HepG2 (cell line): ENCODE measurements around the gene MAP3K9. TPM values are rescaled to one million over a fixed set of nuclear protein-coding genes. Genes with fewer than 3 reads are reported as not detected.
A peak's percentile ranks its signal among the peaks of the same experiment; 100 is the strongest.

Source experiments
- CREM ChIP-seq, 2 experiments: sonication (generic) in 1 of 2; formaldehyde crosslinking in 1 of 2; IDR thresholded peaks; 2 replicates each; pipeline versions ENCODE4 v1.4.0 to v1.6.1; 2016 to 2020; ENCODE audit warnings: antibody characterized with exemption in 1 of 2, mild to moderate bottlenecking in 1 of 2, missing genetic modification reagents in 1 of 2
- FUBP1 ChIP-seq: sonication (generic); formaldehyde crosslinking; IDR thresholded peaks from 2 replicates; pipeline ENCODE4 v1.5.1; 2020; ENCODE audit warnings: missing genetic modification reagents, mild to moderate bottlenecking, borderline replicate concordance
- GZF1 ChIP-seq: sonication (generic); formaldehyde crosslinking; IDR thresholded peaks from 2 replicates; pipeline ENCODE4 v1.5.1; 2020; ENCODE audit warnings: mild to moderate bottlenecking, missing genetic modification reagents
- HMG20B ChIP-seq: conservative IDR thresholded peaks from 2 replicates; pipeline ENCODE4 v1.6.1; 2016; ENCODE audit warnings: missing genetic modification reagents, missing compliant biosample characterization
- NR2F1 ChIP-seq, 2 experiments: fragments of 450-650 bp in 1 of 2; formaldehyde crosslinking in 1 of 2; IDR thresholded peaks; 2 replicates each; pipeline versions ENCODE4 v1.5.0 to v1.6.1; 2016 to 2020; ENCODE audit warnings: mild to moderate bottlenecking in 1 of 2, missing compliant biosample characterization in 1 of 2, missing genetic modification reagents in 1 of 2, moderate library complexity in 1 of 2
- RAD21 ChIP-seq: fragments of 450-650 bp; formaldehyde crosslinking; IDR thresholded peaks from 2 replicates; pipeline ENCODE4 v1.5.0; 2020; ENCODE audit warnings: mild to moderate bottlenecking
- SIX1 ChIP-seq: sonication (generic); formaldehyde crosslinking; IDR thresholded peaks from 2 replicates; pipeline ENCODE4 v1.4.0; 2020; ENCODE audit warnings: missing genetic modification reagents, borderline replicate concordance
- SP5 ChIP-seq: IDR thresholded peaks from 2 replicates; pipeline ENCODE4 v1.6.1; 2016; ENCODE audit warnings: low read depth, borderline replicate concordance
- TARDBP ChIP-seq: sonication (generic); formaldehyde crosslinking; IDR thresholded peaks from 2 replicates; pipeline ENCODE4 v1.8.0; 2022; ENCODE audit warnings: mild to moderate bottlenecking, missing genetic modification reagents
- TGIF2 ChIP-seq: IDR thresholded peaks from 2 replicates; pipeline ENCODE4 v1.6.1; 2016; ENCODE audit warnings: control low read depth, missing compliant biosample characterization
- ZNF746 ChIP-seq: sonication (generic); formaldehyde crosslinking; IDR thresholded peaks from 2 replicates; pipeline ENCODE4 v1.8.0; 2022; ENCODE audit warnings: mild to moderate bottlenecking, missing genetic modification reagents
- ZNF788 ChIP-seq: sonication (generic); formaldehyde crosslinking; IDR thresholded peaks from 2 replicates; pipeline ENCODE4 v1.5.0; 2020; ENCODE audit warnings: mild to moderate bottlenecking, missing genetic modification reagents, borderline replicate concordance
- polyA plus RNA-seq, 8 experiments: library from polyadenylated mRNA; depleted of rRNA in 3 of 8; stranded (reverse) in 7 of 8; unstranded in 1 of 8; fragments of >200 nt; fragmentation: Illumina TruSeq in 4 of 8; extraction: Trizol in 4 of 8; gene quantifications; 2 replicates each; pipeline versions ENCODE4 v1.2.1 to v1.2.3, GENCODE V29; 2011 to 2016; ENCODE audit warnings: low read depth in 4 of 8, missing spikeins in 1 of 8, mixed read lengths in 1 of 8; ENCODE audit not compliant: insufficient read depth in 1 of 8
- total RNA-seq, 5 experiments: library from RNA; depleted of rRNA; stranded (reverse); fragments of >200 nt; fragmentation: Illumina TruSeq; extraction: Trizol; gene quantifications; 2 replicates each; pipeline ENCODE4 v1.2.3, GENCODE V29; 2016; ENCODE audit warnings: low read depth in 1 of 5

Gene MAP3K9
- total and polyA plus RNA-seq, 2 of the 13 experiments (the other 11 are each of a cell fraction or from before 2014, with no cell fraction given) = 4.3 to 4.5 TPM

- TF ChIP-seq FUBP1 (no peak), NR2F1 (CRISPR knock-in tag; IDR thresholded peaks at IDR 0.05) (peak; percentile 14 to 43; a peak in 1 of 4 replicates), CREM (IDR thresholded peaks at IDR 0.05) (peak; percentile 51; the same call in 1 of the 2 replicates), CREM (CRISPR knock-in tag; IDR thresholded peaks at IDR 0.05) (no peak), TGIF2 (no peak), ZNF788 (CRISPR knock-in tag) (peak; percentile 8; the same call in 1 of the 2 replicates), GZF1 (CRISPR knock-in tag) (no peak), TARDBP (CRISPR knock-in tag) (peak; percentile 66; the same call in 1 of the 2 replicates), SP5 (CRISPR knock-in tag) (peak; percentile 95), SIX1 (peak; percentile 51; the same call in 1 of the 2 replicates), ZNF746 (CRISPR knock-in tag) (peak; percentile 33; the same call in 1 of the 2 replicates), RAD21 (CRISPR knock-in tag) (0 out of 2 replicates have a peak, but pooled peaks have one; percentile 8), HMG20B (peak; percentile 49; the same call in 1 of the 2 replicates)
Measured at GRCh38 chr14:70707138-70708038, 101.9 kb downstream of the MAP3K9 start (continued).
